ENCODE results near the gene SVEP1.
A peak's percentile ranks its signal among the peaks of the same experiment; 100 is the strongest.
"Not testable (repeated sequence)": the region's sequence is repeated elsewhere in the genome, so short reads cannot be mapped to it uniquely, and the experiment has no call there.

The SVEP1 gene
- 0 to 0.40 reads per million in 2 donors for total RNA-seq

GRCh38 chr9:110579034-110579861 is at the start of gene SVEP1:
TSS of gene SVEP1 (minus strand) at chr9:110579741. CDS start at chr9:110579543, 198 bp downstream.
- DNase-seq = peak in 1 of 5 experiments; percentile 10

- DNase-seq = peak in 1 of 5 experiments; percentile 83
Measured at GRCh38 chr9:110626101-110626829, 46.7 kb upstream of the SVEP1 start.

- peak in 1 of 5 experiments; percentile 21 for DNase-seq
Measured at GRCh38 chr9:110623462-110624025, 44.0 kb upstream of the SVEP1 start.

GRCh38 chr9:110622368-110622767 is 42.8 kb upstream of the SVEP1 start:
- DNase-seq = no peak

GRCh38 chr9:110620726-110621125 is 41.2 kb upstream of the SVEP1 start:
- no peak for DNase-seq

GRCh38 chr9:110619831-110620230 is 40.3 kb upstream of the SVEP1 start:
- DNase-seq = no peak

- DNase-seq = no peak
Measured at GRCh38 chr9:110615498-110615897, 36.0 kb upstream of the SVEP1 start.

GRCh38 chr9:110614576-110614975 is 35.0 kb upstream of the SVEP1 start:
- not testable (repeated sequence) for DNase-seq

GRCh38 chr9:110606179-110606790 is 26.7 kb upstream of the SVEP1 start:
- no peak for DNase-seq

GRCh38 chr9:110605565-110605964 is 26.0 kb upstream of the SVEP1 start:
- DNase-seq = no peak

- DNase-seq = no peak
Measured at GRCh38 chr9:110604171-110604601, 24.6 kb upstream of the SVEP1 start.

- no peak for DNase-seq
Measured at GRCh38 chr9:110602281-110602680, 22.7 kb upstream of the SVEP1 start.

- no peak for DNase-seq
Measured at GRCh38 chr9:110601098-110601497, 21.6 kb upstream of the SVEP1 start.

GRCh38 chr9:110599468-110599867 is 19.9 kb upstream of the SVEP1 start:
- no peak for DNase-seq

- DNase-seq = no peak
Measured at GRCh38 chr9:110592044-110592830, 12.7 kb upstream of the SVEP1 start.

GRCh38 chr9:110591526-110591925 is 12.0 kb upstream of the SVEP1 start:
- DNase-seq = no peak

- DNase-seq = no peak
Measured at GRCh38 chr9:110590816-110591215, 11.3 kb upstream of the SVEP1 start.

GRCh38 chr9:110588296-110588695 is 8.8 kb upstream of the SVEP1 start:
- no peak for DNase-seq

GRCh38 chr9:110583237-110583636 is 3.7 kb upstream of the SVEP1 start:
- no peak for DNase-seq

- DNase-seq = no peak
Measured at GRCh38 chr9:110582156-110582555, 2.6 kb upstream of the SVEP1 start.

GRCh38 chr9:110580850-110581249 is 1.3 kb upstream of the SVEP1 start:
- no peak for DNase-seq

GRCh38 chr9:110579862-110580219 is 300 bp upstream of the SVEP1 start:
- DNase-seq = no peak

All from T-helper 2 cell (primary cell).